HG03108 (cell line): ENCODE measurements around the gene AUH.
A peak's percentile ranks its signal among the peaks of the same experiment; 100 is the strongest.

Source experiments
- ATAC-seq: cut with Tn5 transposase; IDR thresholded peaks from one replicate; pipeline ENCODE4 v1.9.1; 2021; ENCODE audit warnings: moderate library complexity; ENCODE audit not compliant: unreplicated experiment

Gene AUH

DNA sequence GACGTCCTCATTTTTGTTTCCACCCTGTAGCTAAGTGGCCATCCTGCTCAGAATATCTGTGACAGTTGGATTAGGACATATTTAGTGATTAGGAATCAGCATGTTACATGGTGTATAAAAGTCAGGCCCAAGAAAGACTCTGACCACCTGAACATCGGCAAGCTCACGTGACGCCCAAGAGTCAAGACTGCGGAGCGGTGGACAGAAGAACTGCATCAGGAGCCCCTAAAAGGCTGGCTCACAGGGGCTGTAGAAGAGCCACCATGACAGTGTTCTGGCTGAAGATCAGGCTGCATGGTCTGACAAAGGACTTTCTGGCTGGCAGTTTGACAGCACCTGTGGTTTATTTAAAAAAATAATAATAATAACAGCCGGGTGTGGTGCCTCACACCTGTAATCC, 185.3 kb downstream of the AUH start:
- ATAC-seq, result no peak

DNA sequence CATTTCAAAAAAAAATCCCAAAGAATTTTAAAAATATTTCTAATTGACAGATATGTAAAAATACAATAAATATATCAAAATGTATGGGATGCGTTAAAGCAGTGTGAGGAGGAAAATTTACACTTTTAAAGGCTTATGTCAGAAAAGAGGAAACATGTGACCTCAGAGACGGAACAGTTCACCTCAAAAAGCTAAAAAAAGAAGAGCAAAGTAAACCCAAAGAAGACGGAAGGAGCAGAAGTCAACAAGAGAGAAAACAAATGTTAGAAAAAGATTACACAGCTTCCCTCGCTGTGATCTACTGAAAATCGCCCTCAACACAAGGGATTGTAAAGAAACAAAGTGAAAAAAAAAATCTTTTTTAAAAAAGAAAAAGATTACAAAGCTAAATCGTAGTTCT, 186.9 kb downstream of the AUH start:
- peak; percentile 70 for ATAC-seq

DNA sequence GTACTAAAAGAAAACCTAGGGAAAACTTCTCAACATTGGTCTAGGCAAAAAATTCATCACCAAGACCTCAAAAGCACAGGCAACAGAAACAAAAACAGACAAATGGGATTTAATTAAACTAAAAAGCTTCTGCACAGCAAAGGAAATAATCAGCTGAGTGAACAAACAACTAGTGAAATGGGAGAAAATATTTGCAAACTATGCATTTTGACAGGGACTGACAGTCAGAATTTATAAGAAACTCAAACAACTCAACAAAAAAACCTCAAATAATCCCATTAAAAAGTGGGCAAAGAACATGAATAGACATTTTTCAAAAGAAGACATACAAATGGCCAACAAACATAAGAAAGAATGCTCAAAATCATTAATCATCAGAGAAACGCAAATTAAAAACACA, 189.4 kb downstream of the AUH start:
- no peak for ATAC-seq

DNA sequence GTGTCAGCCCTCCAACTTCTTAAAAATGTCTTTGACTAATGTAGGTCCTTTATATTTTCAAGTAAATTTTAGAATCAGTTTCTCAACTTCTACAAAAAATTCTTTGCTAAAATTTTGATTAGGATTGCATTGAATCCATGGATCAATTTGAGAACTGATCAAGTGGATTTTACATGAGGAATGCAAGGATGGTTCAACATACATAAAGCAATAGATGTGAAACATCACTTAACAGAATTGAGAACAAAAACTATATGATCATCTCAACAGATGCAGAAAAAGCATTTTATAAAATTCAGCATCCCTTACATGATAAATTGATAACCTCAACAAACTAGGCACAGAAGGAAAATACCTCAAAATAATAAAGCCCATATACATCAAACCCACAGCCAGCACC, 190.8 kb downstream of the AUH start:
- no peak for ATAC-seq

DNA sequence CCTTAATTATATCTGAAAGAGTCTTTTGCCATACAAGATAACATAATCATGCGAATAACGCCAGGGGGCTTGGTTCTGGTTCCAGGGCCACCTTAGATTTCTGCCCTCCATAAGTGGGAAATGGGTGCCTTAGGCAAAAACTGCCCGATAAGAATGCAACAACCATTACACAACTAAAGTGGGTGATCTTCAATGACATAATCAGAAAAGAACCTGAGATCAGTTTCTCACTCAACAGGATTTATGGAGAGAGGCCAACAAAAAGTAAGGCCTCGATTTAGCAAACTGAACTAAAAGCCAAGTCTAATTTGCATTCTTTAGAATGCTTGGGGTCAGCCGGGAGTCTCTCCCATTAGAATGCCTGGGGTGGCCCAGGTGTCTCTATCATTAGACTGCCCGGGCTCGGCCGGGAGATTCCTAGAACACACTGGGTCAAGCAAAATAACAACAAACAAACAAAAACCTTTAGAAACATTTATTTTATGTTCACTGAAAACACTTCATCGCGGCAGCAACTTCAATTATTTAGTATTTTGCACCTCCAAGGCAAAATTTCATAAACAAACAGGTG, 194.8 kb downstream of the AUH start:
- ATAC-seq, result no peak

DNA sequence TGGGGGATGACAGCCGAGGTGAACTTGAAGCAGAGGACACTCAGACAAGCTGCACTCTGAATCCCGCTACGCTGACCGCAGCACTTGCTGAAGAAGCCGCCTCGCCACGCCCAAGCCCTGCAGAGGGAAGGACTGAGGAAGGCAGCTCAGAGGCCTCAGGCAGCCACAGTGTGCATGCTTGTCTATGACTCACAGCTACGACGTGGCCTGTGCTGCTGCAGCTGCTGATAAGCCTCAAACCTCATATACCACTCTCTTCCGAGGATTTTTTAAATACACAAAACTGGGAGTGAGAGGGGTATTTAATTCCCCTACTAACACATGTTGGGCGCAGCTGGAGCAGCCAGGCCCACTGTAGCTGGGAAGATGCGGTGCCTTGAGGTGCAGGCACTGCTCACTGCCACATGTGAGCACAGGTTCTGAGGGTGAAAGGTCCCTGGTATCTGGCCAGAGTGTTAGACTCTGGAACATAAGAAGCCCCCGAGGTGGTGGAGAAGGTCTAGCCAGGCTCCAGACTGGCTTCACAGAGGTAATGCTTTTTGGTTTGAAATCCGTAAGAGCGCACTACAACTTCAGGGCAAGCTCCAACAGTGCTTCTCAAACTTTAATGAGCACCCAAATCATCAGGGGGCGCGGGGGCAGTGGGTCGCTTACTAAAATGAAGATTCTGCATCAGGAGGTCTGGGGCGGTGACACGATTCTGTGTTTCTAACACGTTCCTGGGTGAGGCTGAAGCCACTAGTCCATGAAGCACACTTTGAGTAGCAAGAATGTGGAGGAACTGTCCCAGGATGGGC, 196.8 kb downstream of the AUH start:
- ATAC-seq, result no peak
